ENCODE results near the gene CHCHD6.

DNA sequence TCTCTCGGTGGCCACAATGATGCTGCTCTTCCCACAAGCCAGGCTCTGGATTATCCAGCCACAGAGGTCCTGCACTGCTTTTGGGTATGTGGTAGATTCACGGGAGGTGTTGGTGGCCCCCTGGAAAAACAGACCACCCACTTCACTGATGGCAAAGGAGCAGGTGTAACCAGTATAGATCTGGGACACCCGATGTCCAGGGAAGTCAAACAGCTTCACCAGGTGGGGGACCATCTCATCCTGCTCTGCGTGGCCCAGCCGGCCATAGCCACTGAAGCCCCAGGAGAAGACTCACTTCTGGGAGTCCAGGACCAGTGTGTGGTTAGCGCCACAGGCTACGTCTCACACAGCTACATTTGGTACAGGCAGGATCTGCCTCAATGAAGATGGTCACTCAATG, 62.6 kb downstream of the CHCHD6 start:
- TF ChIP-seq POLR2AphosphoS5 (IDR thresholded peaks at IDR 0.05; ENCODE audit: low read depth, low read length), result no peak
- no peak for TF ChIP-seq POLR2A (IDR thresholded peaks at IDR 0.05; ENCODE audit: low read depth, low read length)
- no peak for TF ChIP-seq TAF1 (IDR thresholded peaks at IDR 0.05; ENCODE audit: borderline replicate concordance, low read depth, low read length)

Measured in GM12892 (cell line).